Measurements from ENCODE around the gene CD300C.

GRCh38 chr17:74541176-74542111, 4.5 kb downstream of the CD300C start:
- no peak for TF ChIP-seq CTCF (IDR thresholded peaks at IDR 0.05; ENCODE audit: low read length)
- TF ChIP-seq EZH2phosphoT487 (IDR thresholded peaks at IDR 0.05; ENCODE audit: low read length): no peak

Measured in MM.1S (cell line).